Measurements from ENCODE around the gene DCXR.

- no peak for TF ChIP-seq EP300 (IDR thresholded peaks at IDR 0.05; ENCODE audit: low read depth in 2 of 2, low read length in 2 of 2)
- TF ChIP-seq EP300 (CRISPR knock-in tag; IDR thresholded peaks at IDR 0.05; ENCODE audit: borderline replicate concordance): no peak
- TF ChIP-seq, protein P1, sequence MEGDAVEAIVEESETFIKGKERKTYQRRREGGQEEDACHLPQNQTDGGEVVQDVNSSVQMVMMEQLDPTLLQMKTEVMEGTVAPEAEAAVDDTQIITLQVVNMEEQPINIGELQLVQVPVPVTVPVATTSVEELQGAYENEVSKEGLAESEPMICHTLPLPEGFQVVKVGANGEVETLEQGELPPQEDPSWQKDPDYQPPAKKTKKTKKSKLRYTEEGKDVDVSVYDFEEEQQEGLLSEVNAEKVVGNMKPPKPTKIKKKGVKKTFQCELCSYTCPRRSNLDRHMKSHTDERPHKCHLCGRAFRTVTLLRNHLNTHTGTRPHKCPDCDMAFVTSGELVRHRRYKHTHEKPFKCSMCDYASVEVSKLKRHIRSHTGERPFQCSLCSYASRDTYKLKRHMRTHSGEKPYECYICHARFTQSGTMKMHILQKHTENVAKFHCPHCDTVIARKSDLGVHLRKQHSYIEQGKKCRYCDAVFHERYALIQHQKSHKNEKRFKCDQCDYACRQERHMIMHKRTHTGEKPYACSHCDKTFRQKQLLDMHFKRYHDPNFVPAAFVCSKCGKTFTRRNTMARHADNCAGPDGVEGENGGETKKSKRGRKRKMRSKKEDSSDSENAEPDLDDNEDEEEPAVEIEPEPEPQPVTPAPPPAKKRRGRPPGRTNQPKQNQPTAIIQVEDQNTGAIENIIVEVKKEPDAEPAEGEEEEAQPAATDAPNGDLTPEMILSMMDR (CRISPR knock-in tag; IDR thresholded peaks at IDR 0.05): no peak
- TF ChIP-seq ZNF773 (CRISPR knock-in tag; IDR thresholded peaks at IDR 0.05; ENCODE audit: borderline replicate concordance): no peak
- no peak for TF ChIP-seq ZNF230 (CRISPR knock-in tag; IDR thresholded peaks at IDR 0.05)
- TF ChIP-seq, protein P2, sequence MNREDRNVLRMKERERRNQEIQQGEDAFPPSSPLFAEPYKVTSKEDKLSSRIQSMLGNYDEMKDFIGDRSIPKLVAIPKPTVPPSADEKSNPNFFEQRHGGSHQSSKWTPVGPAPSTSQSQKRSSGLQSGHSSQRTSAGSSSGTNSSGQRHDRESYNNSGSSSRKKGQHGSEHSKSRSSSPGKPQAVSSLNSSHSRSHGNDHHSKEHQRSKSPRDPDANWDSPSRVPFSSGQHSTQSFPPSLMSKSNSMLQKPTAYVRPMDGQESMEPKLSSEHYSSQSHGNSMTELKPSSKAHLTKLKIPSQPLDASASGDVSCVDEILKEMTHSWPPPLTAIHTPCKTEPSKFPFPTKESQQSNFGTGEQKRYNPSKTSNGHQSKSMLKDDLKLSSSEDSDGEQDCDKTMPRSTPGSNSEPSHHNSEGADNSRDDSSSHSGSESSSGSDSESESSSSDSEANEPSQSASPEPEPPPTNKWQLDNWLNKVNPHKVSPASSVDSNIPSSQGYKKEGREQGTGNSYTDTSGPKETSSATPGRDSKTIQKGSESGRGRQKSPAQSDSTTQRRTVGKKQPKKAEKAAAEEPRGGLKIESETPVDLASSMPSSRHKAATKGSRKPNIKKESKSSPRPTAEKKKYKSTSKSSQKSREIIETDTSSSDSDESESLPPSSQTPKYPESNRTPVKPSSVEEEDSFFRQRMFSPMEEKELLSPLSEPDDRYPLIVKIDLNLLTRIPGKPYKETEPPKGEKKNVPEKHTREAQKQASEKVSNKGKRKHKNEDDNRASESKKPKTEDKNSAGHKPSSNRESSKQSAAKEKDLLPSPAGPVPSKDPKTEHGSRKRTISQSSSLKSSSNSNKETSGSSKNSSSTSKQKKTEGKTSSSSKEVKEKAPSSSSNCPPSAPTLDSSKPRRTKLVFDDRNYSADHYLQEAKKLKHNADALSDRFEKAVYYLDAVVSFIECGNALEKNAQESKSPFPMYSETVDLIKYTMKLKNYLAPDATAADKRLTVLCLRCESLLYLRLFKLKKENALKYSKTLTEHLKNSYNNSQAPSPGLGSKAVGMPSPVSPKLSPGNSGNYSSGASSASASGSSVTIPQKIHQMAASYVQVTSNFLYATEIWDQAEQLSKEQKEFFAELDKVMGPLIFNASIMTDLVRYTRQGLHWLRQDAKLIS (CRISPR knock-in tag; IDR thresholded peaks at IDR 0.05): no peak
- peak in 1 of 2 experiments; percentile 47; a peak in 1 of 4 replicates for TF ChIP-seq POLR2A (IDR thresholded peaks at IDR 0.05; ENCODE audit: insufficient read depth in 1 of 2, low read depth in 2 of 2, low read length in 2 of 2)
- no peak for TF ChIP-seq PAX8 (CRISPR knock-in tag; IDR thresholded peaks at IDR 0.05; ENCODE audit: borderline replicate concordance)
- TF ChIP-seq JUN (CRISPR knock-in tag; IDR thresholded peaks at IDR 0.05): no peak
- TF ChIP-seq RAD21 (CRISPR knock-in tag; IDR thresholded peaks at IDR 0.05): no peak
- no peak for TF ChIP-seq MNT (IDR thresholded peaks at IDR 0.05)
- TF ChIP-seq, protein P3, sequence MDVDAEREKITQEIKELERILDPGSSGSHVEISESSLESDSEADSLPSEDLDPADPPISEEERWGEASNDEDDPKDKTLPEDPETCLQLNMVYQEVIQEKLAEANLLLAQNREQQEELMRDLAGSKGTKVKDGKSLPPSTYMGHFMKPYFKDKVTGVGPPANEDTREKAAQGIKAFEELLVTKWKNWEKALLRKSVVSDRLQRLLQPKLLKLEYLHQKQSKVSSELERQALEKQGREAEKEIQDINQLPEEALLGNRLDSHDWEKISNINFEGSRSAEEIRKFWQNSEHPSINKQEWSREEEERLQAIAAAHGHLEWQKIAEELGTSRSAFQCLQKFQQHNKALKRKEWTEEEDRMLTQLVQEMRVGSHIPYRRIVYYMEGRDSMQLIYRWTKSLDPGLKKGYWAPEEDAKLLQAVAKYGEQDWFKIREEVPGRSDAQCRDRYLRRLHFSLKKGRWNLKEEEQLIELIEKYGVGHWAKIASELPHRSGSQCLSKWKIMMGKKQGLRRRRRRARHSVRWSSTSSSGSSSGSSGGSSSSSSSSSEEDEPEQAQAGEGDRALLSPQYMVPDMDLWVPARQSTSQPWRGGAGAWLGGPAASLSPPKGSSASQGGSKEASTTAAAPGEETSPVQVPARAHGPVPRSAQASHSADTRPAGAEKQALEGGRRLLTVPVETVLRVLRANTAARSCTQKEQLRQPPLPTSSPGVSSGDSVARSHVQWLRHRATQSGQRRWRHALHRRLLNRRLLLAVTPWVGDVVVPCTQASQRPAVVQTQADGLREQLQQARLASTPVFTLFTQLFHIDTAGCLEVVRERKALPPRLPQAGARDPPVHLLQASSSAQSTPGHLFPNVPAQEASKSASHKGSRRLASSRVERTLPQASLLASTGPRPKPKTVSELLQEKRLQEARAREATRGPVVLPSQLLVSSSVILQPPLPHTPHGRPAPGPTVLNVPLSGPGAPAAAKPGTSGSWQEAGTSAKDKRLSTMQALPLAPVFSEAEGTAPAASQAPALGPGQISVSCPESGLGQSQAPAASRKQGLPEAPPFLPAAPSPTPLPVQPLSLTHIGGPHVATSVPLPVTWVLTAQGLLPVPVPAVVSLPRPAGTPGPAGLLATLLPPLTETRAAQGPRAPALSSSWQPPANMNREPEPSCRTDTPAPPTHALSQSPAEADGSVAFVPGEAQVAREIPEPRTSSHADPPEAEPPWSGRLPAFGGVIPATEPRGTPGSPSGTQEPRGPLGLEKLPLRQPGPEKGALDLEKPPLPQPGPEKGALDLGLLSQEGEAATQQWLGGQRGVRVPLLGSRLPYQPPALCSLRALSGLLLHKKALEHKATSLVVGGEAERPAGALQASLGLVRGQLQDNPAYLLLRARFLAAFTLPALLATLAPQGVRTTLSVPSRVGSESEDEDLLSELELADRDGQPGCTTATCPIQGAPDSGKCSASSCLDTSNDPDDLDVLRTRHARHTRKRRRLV (CRISPR knock-in tag; IDR thresholded peaks at IDR 0.05): no peak
- no peak for TF ChIP-seq HBP1 (CRISPR knock-in tag; IDR thresholded peaks at IDR 0.05; ENCODE audit: low read depth)
Measured at GRCh38 chr17:82045936-82046484, 8.5 kb upstream of the DCXR start.
